Measurements from ENCODE around the gene PARD3.

DNA sequence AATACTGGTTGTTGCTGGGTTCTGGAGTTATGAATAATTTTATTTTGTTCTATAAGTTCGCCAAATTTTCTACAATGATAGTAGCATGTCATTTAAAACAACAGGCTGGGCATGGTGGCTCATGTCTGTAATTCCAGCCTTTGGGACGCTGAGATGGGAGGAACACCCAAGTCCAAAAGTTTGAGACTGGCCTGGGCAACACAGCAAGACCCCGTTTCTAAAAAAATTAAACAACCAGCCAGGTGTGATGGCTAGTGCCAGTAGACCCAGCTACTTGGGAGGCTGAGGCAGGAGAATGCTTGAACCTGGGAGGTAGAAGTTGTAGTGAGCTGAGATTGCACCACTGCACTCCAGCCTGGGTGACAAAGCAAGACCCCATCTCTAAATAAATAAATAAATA lies 347.7 kb downstream of the PARD3 start:
- TF ChIP-seq, protein P1, sequence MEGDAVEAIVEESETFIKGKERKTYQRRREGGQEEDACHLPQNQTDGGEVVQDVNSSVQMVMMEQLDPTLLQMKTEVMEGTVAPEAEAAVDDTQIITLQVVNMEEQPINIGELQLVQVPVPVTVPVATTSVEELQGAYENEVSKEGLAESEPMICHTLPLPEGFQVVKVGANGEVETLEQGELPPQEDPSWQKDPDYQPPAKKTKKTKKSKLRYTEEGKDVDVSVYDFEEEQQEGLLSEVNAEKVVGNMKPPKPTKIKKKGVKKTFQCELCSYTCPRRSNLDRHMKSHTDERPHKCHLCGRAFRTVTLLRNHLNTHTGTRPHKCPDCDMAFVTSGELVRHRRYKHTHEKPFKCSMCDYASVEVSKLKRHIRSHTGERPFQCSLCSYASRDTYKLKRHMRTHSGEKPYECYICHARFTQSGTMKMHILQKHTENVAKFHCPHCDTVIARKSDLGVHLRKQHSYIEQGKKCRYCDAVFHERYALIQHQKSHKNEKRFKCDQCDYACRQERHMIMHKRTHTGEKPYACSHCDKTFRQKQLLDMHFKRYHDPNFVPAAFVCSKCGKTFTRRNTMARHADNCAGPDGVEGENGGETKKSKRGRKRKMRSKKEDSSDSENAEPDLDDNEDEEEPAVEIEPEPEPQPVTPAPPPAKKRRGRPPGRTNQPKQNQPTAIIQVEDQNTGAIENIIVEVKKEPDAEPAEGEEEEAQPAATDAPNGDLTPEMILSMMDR (IDR thresholded peaks at IDR 0.05; ENCODE audit: extremely low read depth in 1 of 2, insufficient read depth in 1 of 2, low read depth in 1 of 2, low read length in 2 of 2): no peak
- TF ChIP-seq POLR2AphosphoS5 (IDR thresholded peaks at IDR 0.05; ENCODE audit: insufficient read depth, low read depth, low read length) (no peak), EZH2 (IDR thresholded peaks at IDR 0.05; ENCODE audit: borderline replicate concordance, low read depth, low read length, severe bottlenecking) (no peak), JUN (IDR thresholded peaks at IDR 0.05; ENCODE audit: borderline replicate concordance, insufficient read depth, insufficient read length, low read depth) (no peak), POLR2A (IDR thresholded peaks at IDR 0.05; ENCODE audit: low read depth, low read length) (no peak), GATA2 (IDR thresholded peaks at IDR 0.05; ENCODE audit: insufficient read depth, insufficient read length, low read depth, low read length) (no peak), FOS (IDR thresholded peaks at IDR 0.05; ENCODE audit: borderline replicate concordance, insufficient read depth, low read length) (no peak)
- TF ChIP-seq, protein P2, sequence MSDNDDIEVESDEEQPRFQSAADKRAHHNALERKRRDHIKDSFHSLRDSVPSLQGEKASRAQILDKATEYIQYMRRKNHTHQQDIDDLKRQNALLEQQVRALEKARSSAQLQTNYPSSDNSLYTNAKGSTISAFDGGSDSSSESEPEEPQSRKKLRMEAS (IDR thresholded peaks at IDR 0.05; ENCODE audit: insufficient read depth, insufficient read length): no peak
